HG02798 (cell line): ENCODE results near the gene CLUH.

ENCODE experiments used
- ATAC-seq: cut with Tn5 transposase; IDR thresholded peaks from one replicate; pipeline ENCODE4 v1.9.1; 2021; ENCODE audit warnings: mild to moderate bottlenecking; ENCODE audit not compliant: unreplicated experiment, poor library complexity

Gene CLUH, protein sequence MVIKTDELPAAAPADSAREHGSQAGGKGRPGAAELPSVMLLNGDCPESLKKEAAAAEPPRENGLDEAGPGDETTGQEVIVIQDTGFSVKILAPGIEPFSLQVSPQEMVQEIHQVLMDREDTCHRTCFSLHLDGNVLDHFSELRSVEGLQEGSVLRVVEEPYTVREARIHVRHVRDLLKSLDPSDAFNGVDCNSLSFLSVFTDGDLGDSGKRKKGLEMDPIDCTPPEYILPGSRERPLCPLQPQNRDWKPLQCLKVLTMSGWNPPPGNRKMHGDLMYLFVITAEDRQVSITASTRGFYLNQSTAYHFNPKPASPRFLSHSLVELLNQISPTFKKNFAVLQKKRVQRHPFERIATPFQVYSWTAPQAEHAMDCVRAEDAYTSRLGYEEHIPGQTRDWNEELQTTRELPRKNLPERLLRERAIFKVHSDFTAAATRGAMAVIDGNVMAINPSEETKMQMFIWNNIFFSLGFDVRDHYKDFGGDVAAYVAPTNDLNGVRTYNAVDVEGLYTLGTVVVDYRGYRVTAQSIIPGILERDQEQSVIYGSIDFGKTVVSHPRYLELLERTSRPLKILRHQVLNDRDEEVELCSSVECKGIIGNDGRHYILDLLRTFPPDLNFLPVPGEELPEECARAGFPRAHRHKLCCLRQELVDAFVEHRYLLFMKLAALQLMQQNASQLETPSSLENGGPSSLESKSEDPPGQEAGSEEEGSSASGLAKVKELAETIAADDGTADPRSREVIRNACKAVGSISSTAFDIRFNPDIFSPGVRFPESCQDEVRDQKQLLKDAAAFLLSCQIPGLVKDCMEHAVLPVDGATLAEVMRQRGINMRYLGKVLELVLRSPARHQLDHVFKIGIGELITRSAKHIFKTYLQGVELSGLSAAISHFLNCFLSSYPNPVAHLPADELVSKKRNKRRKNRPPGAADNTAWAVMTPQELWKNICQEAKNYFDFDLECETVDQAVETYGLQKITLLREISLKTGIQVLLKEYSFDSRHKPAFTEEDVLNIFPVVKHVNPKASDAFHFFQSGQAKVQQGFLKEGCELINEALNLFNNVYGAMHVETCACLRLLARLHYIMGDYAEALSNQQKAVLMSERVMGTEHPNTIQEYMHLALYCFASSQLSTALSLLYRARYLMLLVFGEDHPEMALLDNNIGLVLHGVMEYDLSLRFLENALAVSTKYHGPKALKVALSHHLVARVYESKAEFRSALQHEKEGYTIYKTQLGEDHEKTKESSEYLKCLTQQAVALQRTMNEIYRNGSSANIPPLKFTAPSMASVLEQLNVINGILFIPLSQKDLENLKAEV (N-terminal part only)

DNA sequence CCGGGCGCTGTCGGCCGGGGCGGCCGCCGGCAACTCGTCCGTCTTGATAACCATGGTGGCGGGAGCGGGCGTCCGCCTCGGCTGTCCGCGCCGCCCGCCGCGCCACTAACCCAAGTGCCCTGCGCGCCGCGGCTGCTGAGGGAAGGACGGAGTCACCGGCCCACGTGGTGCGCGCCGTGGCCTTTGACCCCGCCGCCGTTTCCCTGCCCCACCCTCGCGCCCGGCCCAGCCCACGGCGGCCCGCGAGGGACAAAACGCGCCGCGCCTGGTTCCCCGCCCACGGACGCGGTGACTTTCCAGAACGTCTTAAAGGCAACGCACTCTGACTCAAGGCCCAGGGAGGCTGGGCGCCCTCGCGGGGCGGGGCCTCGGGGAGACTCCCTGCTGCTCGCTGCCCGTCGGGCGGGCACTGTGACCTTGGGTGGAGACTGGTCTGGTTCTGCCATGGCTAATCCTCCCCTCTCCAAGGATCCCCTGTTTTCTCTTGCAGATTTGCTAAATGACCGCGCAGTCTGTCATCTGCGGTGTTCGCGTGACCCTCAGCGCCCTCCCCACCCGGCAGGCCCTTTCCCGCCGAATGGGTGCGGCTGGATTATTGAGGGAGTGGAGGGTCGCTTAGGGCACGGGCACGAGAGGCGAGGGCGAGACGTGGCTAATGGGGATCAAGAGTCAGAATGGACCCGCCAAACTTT lies at the start of gene CLUH:
CLUH (minus strand) TSS at position 157 of the 692 bp plus-strand sequence; CDS start at position 54, 103 bp downstream.
- peak; percentile 82 for ATAC-seq

DNA sequence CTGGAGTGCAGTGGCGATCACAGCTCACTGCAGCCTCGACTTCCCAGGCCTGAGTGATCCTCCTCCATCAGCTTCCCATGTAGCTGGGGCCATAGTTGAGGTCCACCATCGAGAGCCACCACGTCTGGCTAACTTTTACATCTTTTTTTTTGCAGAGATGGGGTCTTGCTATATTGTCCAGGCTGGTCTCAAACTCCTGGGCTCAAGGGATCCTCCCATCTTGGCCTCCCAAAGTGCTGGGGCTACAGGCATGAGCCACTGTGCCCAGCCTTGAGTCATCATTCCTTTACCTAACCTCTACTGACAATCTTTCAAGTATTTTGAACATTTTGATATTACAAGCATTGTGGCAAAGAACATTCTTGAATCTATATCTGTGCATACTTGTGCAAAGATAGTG lies 47.3 kb upstream of the CLUH start:
- no peak for ATAC-seq

DNA sequence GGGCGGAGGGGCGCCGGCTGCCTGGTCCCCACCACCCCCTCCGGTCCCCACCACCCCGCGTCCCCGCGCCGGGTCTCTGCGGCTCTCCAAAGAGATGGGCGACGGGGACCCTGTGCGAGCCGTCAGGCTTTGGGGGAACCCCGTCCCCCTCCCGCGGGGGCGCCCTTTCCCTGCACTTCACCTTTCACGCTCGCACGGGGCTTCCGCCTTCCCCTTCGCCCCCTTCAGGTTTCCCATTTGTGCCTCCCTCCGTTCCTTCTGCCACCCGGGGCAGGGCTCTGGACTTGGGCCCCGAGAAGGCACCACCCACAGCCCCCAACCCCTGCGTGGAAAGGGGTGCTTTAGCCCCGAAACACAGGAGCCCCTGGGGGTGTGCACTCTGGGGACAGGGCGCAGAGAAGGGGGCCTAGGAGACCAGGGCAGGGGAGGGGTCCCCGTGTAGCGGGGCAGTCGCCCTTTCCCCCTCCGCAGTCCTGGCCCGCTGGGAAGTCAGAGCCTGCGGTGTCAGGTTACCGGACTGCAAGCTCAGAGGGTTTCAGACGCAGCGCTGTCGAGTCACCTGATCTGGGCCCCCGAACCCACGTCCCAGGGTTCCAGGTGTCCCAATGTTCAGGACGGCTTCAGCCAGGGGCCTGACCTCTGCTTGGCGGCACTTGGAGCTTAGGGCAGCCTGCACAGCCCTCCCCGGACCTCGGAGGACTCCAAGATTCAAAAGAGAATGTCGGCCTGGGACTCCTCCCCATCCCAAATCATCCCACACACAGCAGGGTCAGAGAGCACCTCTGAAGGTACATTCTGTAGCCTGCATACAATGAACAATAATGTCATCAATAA lies 44.5 kb upstream of the CLUH start:
- ATAC-seq: no peak

DNA sequence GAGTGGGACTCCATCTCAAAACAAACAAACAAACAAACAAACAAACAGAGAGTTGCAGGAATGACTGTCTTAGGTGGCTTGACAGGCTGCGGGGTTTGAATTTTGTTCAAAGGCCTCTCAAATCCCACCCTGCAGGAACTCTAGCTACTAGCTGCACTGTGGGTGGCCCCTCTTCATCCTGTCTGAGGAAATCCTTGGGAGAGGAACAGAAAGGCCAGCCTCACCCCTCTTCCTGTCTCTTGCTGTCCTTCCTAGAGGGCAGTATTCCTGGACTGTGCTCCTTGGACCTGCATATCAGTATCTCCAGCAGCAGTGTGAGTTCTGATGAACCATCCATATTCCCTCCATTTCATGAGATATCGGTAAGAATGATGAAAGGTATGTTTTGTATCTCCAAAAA lies 39.9 kb upstream of the CLUH start:
- ATAC-seq: no peak

DNA sequence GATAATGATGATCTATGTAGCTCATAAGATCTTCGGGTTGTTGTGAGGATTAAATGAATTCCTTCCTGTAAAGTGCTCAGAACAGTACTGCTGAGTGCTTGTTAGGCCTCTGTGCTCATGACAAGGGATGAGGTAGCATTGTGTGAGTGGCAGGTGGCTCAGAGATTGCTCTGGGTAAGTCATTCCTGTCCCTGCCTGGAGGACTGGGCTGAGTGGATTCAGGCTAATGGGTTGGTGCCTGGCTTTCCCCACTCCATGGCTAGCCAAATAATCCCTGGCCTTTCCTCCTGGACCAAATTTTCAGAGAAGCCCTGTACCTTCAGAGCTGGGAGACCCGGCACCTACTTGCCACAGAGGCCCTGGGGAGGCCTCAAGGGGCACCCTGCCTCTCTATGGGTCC lies 39.2 kb upstream of the CLUH start:
- no peak for ATAC-seq

DNA sequence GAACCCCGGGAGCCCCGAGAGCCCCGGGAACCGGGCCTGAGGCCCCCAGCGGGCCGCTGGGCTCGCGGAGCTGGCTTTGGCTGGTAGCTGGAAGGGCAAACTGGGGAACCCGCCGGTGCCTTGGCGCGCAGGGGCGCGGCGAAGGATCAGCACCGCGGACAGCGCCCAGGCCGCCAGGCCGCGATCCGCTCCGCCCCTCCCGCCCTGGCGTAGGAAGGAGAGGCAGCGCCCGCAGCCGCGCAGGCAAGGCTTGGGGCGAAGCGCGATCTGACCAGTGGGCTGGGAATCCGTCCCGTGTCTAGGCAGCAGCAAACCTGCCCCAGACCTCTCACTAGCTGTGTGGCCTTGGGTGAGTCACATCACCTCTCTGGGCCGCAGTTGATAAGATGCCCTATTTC lies 38.2 kb upstream of the CLUH start:
- peak; percentile 48 for ATAC-seq

DNA sequence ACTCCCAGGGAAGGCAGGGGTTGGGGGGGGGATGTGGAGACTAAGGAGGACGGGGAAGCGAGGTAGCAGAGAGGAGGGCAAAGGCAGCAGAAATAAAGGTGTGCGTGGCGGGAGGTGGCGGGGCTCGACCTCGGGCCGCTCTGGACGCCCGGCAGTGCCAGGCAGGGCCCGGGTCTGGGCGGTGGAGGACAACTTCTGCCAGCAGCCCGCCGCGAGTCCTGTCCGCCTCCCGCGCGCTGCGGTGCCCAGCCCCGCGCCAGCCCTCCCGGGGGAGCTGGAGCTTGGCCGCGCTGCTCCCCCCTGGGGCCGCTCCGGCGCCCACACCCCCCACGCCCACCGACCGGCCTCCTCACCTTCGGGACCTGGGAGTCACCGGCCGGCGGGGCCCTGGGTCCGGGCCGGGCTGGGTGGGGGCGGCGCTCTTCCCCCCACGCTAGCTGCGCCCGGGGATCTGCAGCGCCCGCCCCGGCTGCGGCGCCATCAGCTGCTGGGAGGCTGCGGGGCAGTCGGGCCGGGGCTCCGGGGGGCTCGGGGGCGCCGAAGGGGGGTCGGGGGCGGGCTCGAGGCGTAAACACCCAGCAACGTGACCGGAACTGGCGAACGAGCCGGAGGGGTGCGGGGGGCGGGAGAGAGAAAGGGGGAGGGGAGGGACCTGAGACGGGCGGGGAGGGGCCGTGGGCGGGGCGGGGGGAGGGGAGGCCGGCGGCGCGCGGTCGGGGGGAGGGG lies 37.7 kb upstream of the CLUH start, which contains the start of gene CCDC92B:
CCDC92B (minus strand) TSS at position 595 of the 726 bp plus-strand sequence. CDS start 14,507 bp downstream, outside the sequence.
- ATAC-seq: no peak

DNA sequence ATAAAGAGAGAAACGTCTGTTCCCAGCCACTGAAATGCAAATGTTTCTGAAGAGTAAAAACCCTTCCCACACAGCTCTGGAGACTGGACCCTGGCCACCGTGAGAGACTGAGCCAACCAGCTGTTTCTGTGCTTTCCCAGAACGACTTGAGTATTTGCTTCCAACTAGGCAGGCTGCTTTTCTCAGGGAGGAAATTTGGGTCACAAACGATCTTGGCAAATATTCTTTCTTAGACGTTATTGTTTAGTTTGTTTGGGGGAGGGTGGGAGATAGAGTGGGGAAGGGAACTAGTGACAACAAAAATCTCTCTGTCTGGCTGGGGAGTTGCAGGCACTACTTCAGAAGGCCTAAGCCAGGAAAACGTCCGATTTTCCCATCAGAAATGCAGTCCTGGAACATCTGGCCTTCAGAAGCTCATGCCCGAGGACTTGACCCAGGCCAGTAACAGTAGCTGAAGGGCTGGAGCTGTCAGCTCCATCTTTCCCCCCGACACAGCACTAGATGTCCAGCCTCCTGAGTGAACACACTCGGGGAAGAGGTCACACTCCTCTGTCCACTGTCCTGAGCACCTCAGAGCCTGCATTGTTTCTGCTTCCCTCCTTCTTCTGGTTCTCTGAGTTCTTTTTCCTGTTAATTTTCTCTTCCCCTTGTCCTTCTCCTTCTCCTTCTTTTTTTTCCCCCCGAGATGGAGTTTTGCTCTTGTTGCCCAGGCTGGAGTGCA lies 33.9 kb upstream of the CLUH start:
- no peak for ATAC-seq

DNA sequence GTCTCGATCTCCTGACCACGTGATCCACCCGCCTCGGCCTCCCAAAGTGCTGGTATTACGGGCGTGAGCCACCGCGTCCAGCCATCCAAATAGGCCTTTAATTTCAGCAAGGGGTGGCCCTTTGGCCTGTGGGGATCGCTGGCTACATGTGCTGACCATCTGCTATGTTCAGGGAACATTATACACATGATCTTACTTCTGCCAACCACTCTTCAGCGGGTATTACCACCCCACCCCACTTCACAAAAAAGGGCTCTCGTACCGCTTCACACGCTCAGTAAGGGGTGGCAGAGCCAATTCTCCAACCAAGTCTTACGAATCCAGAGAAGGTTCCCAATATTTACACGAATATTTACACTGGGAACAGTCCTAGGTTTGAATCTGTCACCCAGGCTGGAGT lies 26.1 kb upstream of the CLUH start:
- ATAC-seq: no peak

DNA sequence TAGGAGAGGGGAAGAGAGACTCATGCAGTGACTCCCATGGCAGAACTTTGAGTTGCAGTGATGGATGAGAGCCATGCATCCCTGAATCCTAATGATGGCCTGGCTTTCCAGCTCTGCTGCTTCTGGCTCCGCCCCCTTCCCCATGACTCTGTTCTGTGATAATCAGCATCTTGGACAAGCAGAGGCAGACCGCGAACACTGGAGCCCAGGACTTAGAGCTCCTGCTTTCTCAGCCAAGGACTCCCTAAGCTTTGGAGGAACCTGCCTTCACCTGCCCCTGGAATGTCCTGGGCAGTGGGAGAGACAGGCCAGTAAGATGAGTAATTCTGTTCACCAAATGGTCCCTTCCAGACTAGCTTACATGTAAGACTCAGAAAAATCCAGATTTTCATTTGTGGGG lies 25.4 kb upstream of the CLUH start:
- no peak for ATAC-seq

DNA sequence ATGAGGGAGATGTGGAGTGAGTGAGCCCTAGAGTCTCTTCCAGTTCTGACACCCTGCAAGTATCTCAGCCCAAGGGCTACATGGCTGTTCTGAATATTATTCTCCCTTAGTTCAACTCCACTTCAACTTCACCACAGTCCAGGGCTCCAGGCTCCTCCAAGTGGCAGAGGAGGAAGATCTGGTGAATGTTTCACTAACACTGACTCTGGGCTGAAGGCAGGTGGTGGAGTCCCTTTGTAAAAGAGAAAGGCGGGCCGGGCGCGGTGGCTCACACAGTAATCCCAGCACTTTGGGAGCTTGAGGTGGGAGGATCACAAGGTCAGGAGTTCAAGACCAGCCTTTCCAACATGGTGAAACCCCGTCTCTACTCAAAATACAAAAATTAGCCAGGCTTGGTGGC lies 24.3 kb upstream of the CLUH start:
- ATAC-seq: no peak

DNA sequence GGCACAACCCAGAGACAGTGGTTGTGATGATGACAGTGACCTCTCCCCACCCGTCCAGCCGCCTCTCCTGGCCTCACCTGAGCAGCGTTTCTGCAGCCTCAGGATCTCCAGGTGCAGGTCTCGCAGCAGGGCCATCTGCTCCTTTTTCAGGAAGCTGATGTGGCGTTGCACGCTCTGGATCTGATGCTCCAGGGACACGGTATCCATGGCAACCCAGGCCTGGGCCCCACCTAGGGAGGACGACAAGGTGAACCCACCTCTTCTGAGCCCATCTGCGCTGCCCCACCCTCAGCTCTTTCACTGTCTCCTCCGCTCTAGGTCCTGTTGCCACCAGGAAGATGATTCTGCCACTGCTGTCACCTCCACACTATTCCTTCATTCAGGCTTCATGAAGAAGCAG lies 23.4 kb upstream of the CLUH start:
- ATAC-seq: no peak

DNA sequence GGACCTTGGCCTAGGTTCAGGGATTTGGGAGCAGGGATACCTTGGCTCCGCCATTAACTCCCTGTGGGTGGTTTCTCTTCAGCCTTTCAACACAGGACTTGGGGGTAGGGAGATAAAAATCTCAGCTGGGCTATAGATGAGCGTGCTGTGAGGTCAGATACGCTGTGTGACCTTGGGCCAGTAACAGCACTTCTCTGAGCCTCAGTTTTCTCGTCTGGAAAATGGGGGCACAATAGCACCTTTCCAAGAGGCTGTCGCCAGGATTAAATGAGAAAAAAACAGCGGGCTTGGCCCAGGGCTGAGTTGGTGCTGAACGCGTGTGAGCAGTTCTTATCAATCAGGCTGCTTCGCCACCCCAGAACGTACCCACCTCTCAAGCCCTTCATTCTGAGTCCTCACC lies 20.2 kb upstream of the CLUH start:
- ATAC-seq: no peak

DNA sequence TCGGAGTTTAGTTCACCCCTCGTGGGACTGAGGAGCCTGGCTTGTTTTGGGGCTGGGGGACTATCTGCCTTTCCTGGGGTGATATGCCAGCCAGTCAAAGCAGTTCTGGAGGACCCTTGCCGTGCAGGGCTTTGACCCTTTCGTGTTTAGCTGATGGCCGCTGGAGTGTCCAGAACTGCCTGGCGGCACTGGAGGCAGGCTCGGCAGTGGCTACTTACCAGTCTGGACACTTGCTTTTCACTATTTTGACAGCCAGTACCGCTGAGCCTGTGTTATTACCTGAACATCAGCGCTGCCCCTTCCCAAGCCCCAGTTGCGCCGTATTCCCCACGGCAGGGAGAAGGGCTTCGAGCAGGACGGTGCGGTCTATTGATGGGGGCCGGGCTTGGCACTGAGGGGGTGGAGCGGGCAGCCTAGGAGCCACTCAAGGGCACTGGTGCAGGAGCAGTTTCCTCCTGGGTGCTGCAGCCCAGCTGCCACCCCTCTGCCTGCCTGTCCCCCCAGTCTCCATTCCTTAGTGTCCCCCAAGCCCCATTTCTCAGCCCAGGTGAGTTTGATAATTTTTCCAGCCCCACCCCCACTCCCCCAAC lies 19.3 kb upstream of the CLUH start:
- no peak for ATAC-seq

DNA sequence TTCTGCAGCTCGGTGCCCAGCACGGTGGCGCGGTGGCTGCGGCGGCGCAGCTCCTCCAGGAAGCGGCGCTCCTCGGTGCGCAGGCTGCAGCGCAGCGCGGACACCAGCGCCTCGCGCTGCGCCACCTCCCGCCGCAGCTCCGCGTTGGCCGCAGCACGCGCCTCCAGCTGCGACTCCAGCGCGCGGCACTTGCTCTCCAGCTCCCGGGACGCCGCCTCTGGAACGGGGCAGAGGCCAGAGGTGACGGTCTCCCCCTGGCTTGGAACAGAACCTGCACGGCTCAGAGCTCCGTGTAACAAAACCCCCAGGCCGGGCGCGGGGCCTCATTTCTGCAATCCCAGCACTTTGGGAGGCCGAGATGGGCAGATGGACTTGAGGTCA lies 13.2 kb upstream of the CLUH start:
- ATAC-seq: no peak

DNA sequence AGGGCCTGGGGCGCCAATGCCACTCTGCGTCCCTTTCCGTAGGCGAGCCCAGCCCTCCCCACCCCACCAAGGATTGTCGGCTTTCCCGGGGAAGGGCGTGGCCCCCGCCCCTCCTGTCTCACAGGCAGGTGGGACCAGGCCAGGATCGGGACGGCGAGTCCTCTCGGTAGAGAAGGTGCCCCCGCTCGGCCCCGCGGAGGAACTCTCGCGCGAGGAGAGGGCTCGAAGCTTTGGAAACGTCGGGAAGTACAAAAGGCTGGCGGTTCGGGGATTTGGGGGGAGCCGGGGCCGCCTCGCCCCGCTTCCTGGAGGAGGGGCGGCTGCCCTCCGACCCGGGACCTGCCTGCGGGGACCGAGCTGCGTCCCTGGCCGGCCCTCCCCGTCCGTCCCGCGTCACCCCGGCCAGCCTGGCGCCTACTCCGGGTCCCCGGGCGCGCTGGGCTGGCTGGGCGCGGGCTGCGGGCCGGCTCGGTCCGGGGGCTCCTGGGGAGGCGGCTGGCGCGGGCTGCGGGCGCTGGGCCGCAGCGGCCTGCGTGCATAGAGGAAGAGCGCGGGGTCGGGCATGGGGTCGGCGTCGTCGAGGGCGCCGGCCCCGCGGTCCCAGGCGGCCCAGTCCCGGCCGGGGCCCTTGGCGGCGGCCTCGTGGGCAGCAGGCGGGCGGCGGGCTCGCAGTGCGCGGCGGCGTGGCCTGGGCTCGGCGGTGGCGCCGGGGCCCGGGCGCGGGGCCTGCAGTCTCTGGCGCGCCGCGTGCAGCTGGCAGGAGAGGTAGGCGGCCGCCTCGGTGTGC lies 12.6 kb upstream of the CLUH start:
- no peak for ATAC-seq
